Calu3 (cell line): ENCODE data around the gene CDH22. TPM values are rescaled to one million over a fixed set of nuclear protein-coding genes. Genes with fewer than 3 reads are reported as not detected.

Experiments used
- BruUV-seq: library from RNA; stranded (reverse); fragments of 400-500 nt; replicated peaks from 2 replicates; lab custom pipeline; 2021; lab: Mats Ljungman, UMichigan
- CTCF ChIA-PET: fragments of 300-600 bp; sonication (Branson Sonifier 250); formaldehyde crosslinking; loops from one replicate; lab custom pipeline; 2022; ENCODE audit warnings: antibody characterized with exemption; lab: Charles Lee
- DNase-seq: peaks from one replicate; pipeline ENCODE4 v3.0.0; 2022
- H3K27ac Mint-ChIP-seq: one replicate; pipeline ENCODE4 v1.8.0; 2022; ENCODE audit warnings: mixed read lengths; ENCODE audit not compliant: unreplicated experiment
- H3K27me3 Mint-ChIP-seq: one replicate; pipeline ENCODE4 v1.8.0; 2022; ENCODE audit warnings: mixed read lengths; ENCODE audit not compliant: unreplicated experiment
- H3K36me3 Mint-ChIP-seq: one replicate; pipeline ENCODE4 v1.8.0; 2022; ENCODE audit warnings: mild to moderate bottlenecking, moderate library complexity, mixed read lengths; ENCODE audit not compliant: insufficient read depth, unreplicated experiment
- H3K4me1 Mint-ChIP-seq: one replicate; pipeline ENCODE4 v1.8.0; 2022; ENCODE audit warnings: mild to moderate bottlenecking, low read depth, mixed read lengths; ENCODE audit not compliant: unreplicated experiment
- H3K4me3 Mint-ChIP-seq: one replicate; pipeline ENCODE4 v1.8.0; 2022; ENCODE audit warnings: mild to moderate bottlenecking, low read depth, moderate library complexity, mixed read lengths; ENCODE audit not compliant: unreplicated experiment
- H3K9me3 Mint-ChIP-seq: one replicate; pipeline ENCODE4 v1.8.0; 2022; ENCODE audit warnings: low read depth, mixed read lengths; ENCODE audit not compliant: unreplicated experiment
- CTCF ChIP-seq: fragments of 200-600 bp; IDR thresholded peaks from one replicate; pipeline ENCODE4 v1.8.0; 2022; ENCODE audit warnings: antibody characterized with exemption; ENCODE audit not compliant: unreplicated experiment
- intact Hi-C: fragments of 100-400 bp; cut with micrococcal nuclease; formaldehyde crosslinking; loops from one replicate; pipeline ENCODE4 v1.10.0; 2022; ENCODE audit not compliant: unreplicated experiment
- total RNA-seq: library from RNA; stranded (reverse); gene quantifications from 2 replicates; pipeline ENCODE4 v1.2.3, GENCODE V29; 2022

Gene CDH22
- total RNA-seq, 1 experiment from 2014 or later = not detected

- peaks cover 81% of the 10 kb centered on the region for H3K27me3 Mint-ChIP-seq
- no peak for DNase-seq
- no peaks in the 10 kb centered on the region for H3K4me1 Mint-ChIP-seq
- H3K9me3 Mint-ChIP-seq = peaks cover 2% of the 10 kb centered on the region
- no peak overlapping the region for H3K27ac Mint-ChIP-seq
- intact Hi-C loops = no loop called here
- no peaks in the 10 kb centered on the region for H3K36me3 Mint-ChIP-seq
- no TSS peak for BruUV-seq
- no peak overlapping the region for H3K4me3 Mint-ChIP-seq
- CTCF ChIA-PET = no interaction called here
- no peak for TF ChIP-seq CTCF
Measured at GRCh38 chr20:46265539-46265938, 42.8 kb downstream of the CDH22 start.

GRCh38 chr20:46264391-46265266 is 43.7 kb downstream of the CDH22 start:
- TF ChIP-seq CTCF = no peak
- H3K9me3 Mint-ChIP-seq = peaks cover 2% of the 10 kb centered on the region
- H3K4me3 Mint-ChIP-seq = no peak overlapping the region
- CTCF ChIA-PET = no interaction called here
- H3K27me3 Mint-ChIP-seq = peaks cover 72% of the 10 kb centered on the region
- no peak overlapping the region for H3K27ac Mint-ChIP-seq
- no peaks in the 10 kb centered on the region for H3K36me3 Mint-ChIP-seq
- intact Hi-C loops = no loop called here
- no TSS peak for BruUV-seq
- DNase-seq = no peak
- no peaks in the 10 kb centered on the region for H3K4me1 Mint-ChIP-seq

GRCh38 chr20:46261456-46262253 is 46.6 kb downstream of the CDH22 start:
- TF ChIP-seq CTCF = no peak
- CTCF ChIA-PET = interaction anchor here (0.6 kb wide), 1 partner anchor 112 kb away, joined by 3 read pairs; no protein-coding TSS in a partner anchor
- peaks cover 53% of the 10 kb centered on the region for H3K27me3 Mint-ChIP-seq
- no peaks in the 10 kb centered on the region for H3K36me3 Mint-ChIP-seq
- intact Hi-C loops = no loop called here
- H3K4me3 Mint-ChIP-seq = no peak overlapping the region
- H3K9me3 Mint-ChIP-seq = peaks cover 2% of the 10 kb centered on the region
- no peak for DNase-seq
- BruUV-seq = no TSS peak
- H3K27ac Mint-ChIP-seq = no peak overlapping the region
- H3K4me1 Mint-ChIP-seq = no peaks in the 10 kb centered on the region

GRCh38 chr20:46260936-46261454 is 47.3 kb downstream of the CDH22 start:
- Mint-ChIP-seq H3K4me3 (no peak overlapping the region), H3K4me1 (no peaks in the 10 kb centered on the region), H3K36me3 (no peaks in the 10 kb centered on the region), H3K27me3 (peaks cover 47% of the 10 kb centered on the region), H3K9me3 (peaks cover 2% of the 10 kb centered on the region), H3K27ac (no peak overlapping the region)
- CTCF ChIA-PET = interaction anchor here (0.6 to 1.3 kb wide), 2 partner anchors 15 to 111 kb away, joined by 3 read pairs; no protein-coding TSS in a partner anchor
- TF ChIP-seq CTCF = no peak
- no TSS peak for BruUV-seq
- intact Hi-C loops = no loop called here
- DNase-seq = no peak
